ENCODE results near the gene ELAVL4. TPM values are rescaled to one million over a fixed set of nuclear protein-coding genes. Genes with fewer than 3 reads are reported as not detected.

ELAVL4 gene
- total RNA-seq, 1 donor from 2014 or later = not detected

DNA sequence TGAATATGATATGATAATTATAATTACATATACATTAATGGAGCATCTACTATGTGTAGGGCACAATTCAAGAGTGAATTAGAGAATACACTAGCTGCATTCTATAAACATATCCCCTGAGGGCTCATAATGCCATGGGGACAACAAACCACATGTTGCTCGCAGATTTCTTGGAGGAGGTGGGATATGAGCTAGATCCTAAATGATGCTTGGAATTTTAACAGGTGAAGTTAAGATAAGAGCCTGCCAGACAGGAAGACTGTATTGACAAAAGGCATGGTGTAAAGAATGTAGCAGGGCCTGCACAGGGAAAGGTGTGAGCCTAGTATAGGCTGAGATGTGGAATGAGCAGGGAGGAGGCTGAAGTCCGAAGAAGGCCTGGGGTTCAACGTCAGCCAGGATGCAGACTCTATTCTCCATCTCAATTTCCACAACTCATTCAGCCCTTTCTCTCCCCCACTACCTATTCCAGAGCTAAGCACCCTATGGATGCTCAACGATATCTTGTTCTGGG, 120.2 kb downstream of the ELAVL4 start:
- no peak for DNase-seq
- intact Hi-C loops (cut with micrococcal nuclease) = no loop called here
- ATAC-seq = no peak

DNA sequence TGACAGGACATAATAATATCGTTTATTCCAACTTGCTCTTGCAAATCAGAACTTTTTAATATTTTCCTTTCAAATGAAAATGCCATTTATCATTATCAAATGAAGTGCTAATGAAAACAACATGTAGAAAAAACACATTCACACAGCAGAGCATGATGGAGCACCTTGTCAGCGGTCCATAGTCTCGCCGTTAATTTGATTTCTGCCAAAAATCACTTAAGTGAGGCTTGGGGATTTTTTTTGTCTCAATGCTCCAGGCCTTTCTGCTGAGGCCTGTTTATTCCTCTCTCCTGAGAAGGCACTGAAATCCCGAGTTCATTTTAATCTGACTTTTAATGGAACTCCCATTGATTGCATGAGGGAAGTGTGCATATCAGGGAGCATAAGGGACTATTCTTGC, 122.5 kb downstream of the ELAVL4 start:
- intact Hi-C loops (cut with micrococcal nuclease) = no loop called here
- ATAC-seq (no peak), DNase-seq (no peak)

DNA sequence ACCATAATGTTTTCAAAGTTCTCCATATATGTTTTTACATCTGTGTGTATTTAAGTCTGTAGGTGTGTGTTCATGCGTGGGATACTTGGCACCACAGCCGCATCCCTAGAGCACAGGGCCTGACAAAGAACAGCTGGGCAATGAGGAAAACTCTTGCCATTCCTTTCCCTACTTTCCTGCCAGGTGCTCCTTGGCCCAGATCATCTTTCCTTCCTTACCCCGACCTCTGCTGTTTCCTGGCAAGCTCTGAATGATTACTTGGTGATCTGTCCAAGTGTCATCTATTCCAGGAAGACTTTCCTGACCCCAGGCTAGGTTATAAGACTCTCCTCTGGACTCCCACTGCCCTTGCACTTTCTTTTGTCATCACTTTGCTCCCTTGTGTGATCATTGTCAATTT, 123.6 kb downstream of the ELAVL4 start:
- intact Hi-C loops (cut with micrococcal nuclease) = no loop called here
- ATAC-seq (no peak), DNase-seq (no peak)

DNA sequence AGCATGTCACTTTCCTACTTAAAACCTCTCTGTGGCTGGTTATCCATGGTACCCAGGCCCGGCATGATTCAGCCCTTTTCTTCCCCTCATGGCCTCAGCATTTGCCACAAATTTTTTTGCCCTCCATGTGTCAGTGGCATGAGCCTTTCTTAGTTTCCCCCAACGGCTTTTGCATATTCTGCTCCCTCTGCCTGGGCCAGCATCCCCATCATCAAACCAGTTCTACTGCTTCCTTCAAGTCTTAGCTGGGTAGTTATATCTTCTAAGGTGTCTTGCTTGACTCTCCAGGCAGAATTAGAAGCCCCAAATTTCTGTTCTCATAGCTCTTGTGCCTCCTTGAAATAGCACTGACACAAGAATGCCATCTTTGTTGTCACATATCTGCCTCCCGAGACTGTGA, 127.9 kb downstream of the ELAVL4 start:
- DNase-seq (no peak), ATAC-seq (no peak)
- intact Hi-C loops (cut with micrococcal nuclease) = no loop called here

DNA sequence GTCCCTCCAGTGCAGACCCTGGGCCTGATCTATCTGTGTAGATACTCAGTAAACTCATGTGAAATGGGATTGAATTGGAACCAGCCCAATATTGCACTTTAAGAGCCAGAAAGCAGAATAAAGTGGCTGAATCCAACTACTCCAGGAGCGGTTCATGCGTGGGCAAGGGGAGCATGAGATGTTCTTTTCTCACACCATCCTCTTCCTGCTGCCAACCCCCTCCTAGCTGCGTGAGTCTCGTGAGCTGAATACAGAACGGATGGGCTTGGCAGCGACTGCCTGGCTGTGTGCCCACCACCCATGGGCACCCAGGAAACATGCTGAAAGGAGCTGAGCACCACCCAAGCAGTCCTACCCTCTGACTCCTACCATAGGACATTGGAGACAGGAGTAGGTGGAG, 128.3 kb downstream of the ELAVL4 start:
- no peak for ATAC-seq
- DNase-seq = no peak

DNA sequence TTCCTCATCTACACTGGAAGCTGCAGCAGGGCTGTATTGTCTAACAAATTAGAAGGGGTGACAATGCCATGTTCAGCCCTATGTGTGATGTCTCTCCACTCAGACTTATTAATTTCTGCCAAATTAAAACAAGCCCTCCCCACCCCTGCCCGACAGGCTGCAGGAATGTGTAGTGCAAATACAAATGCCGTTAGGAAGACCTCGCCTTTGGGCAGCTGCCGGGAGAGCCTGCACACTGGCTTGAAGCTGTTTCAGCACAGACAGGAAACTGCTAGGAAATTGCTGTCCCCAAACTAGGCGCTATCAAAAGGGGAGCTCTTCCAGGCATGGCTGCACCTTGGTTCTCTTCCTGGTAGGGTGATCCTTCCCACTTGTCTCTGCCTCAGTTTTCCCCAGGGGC, 135.2 kb downstream of the ELAVL4 start:
- no peak for ATAC-seq
- intact Hi-C loops (cut with micrococcal nuclease) = no loop called here
- DNase-seq = no peak

More for the DNA sequence above, 128.3 kb downstream of the ELAVL4 start:
- intact Hi-C loops (cut with micrococcal nuclease) = no loop called here

DNA sequence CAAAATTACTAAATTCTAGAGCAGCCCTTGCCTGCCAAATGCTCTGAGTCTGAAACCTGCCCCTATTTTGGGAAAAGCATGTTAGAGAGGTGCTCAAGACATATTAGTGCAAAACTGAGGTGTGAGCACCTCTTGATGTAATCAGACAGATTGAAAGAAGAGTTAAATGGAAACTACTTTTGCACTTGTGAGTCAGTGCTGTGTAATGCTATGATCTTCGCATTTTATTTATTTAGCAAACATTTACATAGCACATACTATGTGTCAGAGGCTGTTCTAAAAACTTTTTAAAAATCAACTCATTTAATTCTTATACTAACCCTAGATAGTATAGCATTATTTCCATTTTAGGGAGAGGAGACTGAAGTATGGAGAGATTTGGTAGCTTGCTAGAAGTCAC, 138.1 kb downstream of the ELAVL4 start:
- ATAC-seq (no peak), DNase-seq (no peak)
- intact Hi-C loops (cut with micrococcal nuclease) = no loop called here

DNA sequence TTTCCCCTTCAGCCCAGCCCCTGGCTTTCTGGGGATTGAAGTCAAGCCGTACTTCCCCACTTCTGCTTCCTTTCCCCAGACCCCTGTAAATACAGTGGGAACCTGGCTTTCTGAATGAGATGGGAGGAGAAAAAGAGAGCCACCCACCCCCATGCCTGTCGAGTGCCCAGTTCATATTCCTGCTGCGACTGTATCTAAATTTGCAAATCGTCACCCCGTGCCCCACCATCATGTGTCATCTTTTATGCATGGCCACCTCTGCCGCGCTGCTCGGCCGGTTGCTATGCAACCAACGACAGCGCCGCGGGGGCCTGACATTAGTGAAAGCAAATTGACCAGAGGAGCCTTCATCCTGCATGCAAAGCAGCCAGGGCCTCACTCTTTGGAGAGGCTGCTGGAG, 143.0 kb downstream of the ELAVL4 start:
- DNase-seq = no peak
- no peak for ATAC-seq
- intact Hi-C loops (cut with micrococcal nuclease) = no loop called here

DNA sequence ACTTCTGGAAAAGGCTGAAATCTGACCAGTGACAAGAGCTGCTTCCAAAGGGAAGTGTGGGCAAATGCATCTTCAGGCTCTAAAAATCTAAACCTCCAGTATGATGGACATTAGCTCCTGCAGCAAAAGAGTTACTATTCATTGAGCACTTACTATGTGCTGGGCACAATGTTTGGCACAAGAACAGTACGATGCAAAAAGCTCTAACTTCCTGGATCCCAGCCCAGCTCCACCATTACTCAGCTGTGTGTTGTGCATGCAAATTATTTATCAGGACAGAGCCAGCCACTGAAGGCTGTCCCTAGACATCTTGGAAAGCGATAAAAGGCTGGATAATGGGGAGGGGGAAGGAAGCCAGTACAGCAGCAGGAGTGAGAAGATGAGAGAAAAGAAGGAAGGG, 143.5 kb downstream of the ELAVL4 start:
- ATAC-seq = no peak
- DNase-seq = no peak
- intact Hi-C loops (cut with micrococcal nuclease) = no loop called here

Other genes with a start within 250 kb of the ELAVL4 start
- gene AGBL4, start 85.0 kb upstream of the ELAVL4 start, total RNA-seq = 0.50 TPM